ENCODE data around the gene PACRG.

DNA sequence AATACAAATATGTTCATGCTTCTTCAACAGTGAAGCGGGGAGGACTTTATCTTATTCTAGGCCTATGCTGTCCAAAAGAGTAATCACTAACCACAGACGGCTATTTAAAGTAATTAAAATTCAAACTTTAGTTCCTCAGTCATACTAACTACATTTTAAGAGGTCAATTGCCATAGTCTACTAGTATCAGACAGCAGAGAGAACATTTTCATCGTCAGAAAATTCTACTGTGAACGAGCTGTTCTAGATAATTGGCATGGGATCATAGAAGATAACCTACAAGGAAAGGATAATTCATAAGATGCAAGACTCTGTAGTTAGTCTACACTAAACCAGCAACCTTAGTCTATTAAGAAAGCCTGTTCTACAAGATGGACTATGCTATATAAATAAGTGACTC is 44.6 kb upstream of the PACRG start:
- TF ChIP-seq, protein P1, sequence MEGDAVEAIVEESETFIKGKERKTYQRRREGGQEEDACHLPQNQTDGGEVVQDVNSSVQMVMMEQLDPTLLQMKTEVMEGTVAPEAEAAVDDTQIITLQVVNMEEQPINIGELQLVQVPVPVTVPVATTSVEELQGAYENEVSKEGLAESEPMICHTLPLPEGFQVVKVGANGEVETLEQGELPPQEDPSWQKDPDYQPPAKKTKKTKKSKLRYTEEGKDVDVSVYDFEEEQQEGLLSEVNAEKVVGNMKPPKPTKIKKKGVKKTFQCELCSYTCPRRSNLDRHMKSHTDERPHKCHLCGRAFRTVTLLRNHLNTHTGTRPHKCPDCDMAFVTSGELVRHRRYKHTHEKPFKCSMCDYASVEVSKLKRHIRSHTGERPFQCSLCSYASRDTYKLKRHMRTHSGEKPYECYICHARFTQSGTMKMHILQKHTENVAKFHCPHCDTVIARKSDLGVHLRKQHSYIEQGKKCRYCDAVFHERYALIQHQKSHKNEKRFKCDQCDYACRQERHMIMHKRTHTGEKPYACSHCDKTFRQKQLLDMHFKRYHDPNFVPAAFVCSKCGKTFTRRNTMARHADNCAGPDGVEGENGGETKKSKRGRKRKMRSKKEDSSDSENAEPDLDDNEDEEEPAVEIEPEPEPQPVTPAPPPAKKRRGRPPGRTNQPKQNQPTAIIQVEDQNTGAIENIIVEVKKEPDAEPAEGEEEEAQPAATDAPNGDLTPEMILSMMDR (optimal IDR thresholded peaks at IDR 0.05 in 1 of 3, IDR thresholded peaks at IDR 0.05 in 1 of 3, conservative IDR thresholded peaks at IDR 0.05 in 1 of 3; ENCODE audit: extremely low read depth in 1 of 3, insufficient read depth in 2 of 3, low read length in 3 of 3), result no peak
- TF ChIP-seq EZH2 (IDR thresholded peaks at IDR 0.05; ENCODE audit: low read length), result no peak
